NCI-H2081 (cell line): ENCODE results near the gene BRD7.

ENCODE experiments used
- DNase-seq, 2 experiments: peaks; one replicate each; lab custom pipeline; 2025; lab: John Stamatoyannopoulos, UW

Gene BRD7

DNA sequence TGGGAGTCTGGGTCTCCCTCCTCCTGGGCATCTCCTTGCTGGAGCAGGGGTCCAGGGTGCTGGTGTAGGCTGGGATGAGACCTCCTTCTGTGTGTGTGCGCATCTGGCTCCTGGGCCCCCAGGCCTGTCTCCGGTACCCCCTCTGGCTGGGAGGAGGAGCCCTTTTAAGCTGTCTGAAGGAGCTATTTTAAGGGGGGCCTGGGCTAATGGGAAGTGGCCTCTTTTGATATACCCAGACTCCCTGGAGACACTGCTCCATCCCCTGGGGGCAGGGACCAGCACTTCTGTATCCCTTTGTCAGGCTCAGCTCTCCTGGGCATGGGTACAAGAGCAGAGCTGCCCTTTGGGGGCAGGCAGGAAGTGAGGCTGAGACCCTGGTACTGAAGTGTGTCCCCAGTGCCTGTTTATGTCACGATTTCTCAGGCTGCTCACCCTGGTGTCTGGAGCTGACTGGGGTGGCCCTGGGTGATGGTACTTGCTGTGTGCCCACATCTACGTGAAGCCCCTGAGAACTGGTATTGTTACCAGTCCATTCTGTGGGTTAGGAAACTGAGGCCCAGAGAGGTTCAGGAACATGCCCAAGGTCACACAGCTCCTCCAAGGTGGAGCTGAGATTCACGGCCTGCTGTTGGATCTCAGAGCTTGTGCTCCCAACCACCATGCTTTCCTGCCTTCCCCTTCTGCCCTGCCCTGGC, 96.0 kb downstream of the BRD7 start:
- DNase-seq = no peak

DNA sequence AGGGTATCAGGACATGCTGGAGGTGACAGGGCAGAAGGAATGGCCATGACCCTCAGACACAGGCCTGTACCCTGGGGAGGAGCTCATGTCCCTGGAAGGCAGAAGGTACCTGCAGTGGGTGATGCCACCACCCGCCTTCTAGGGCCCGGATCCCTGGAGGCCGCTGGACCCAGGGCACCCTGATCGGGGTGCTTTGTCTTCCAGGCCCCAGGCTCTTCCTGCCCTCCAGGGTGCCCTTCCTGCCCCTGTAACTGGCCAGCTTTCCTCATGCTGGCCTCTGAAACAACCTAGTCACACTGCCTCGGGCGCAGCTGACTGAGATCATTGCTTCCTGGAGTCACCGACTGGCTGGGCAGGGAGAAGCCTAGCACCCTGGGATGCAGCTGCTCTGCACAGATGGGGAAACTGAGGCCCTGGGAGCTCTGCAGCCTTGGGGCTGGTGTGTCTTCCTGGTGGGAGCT, 96.6 kb downstream of the BRD7 start:
- DNase-seq = no peak

DNA sequence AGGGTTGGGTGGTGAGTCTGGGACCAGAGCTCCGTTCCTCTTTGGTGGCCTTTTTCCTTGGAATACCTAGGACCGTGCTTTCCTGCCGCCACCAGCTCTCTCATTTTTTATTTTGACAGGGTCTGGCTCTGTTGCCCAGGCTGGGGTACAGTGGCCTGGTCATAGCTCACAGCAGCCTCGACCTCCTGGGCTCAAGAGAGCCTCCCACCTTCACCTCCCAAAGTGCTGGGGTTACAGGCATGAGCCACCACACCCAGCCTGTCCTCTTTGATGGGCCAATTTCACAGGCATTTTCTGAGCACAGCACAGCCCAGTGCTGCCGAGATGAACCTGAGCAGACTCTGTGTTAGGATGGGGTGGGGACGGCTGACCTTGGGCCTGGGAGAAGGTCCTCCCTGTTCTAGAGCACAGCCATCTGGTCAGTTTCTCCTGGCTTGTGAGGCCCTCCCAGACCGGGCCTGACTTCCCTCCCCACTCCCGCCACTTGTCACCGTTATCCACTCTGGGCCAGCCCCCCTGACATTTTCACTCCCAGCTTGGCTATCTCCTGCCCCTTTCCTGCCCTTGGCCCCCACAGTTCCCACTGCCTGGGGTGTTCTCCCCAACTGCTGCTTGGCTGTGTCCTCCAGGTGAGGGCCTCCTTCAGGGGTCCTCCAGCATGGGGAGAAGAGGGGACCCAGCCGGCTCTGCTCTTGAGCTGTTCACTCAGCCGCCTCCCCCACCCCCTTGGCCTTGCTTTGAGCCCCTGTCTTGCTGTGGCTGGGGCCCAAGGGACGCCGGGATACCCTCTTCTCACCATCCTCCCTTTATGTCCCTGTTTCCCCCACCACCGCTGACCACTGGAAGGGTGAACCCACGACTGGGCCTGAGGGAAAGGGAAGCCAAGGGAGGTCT, 97.4 kb downstream of the BRD7 start:
- no peak for DNase-seq

DNA sequence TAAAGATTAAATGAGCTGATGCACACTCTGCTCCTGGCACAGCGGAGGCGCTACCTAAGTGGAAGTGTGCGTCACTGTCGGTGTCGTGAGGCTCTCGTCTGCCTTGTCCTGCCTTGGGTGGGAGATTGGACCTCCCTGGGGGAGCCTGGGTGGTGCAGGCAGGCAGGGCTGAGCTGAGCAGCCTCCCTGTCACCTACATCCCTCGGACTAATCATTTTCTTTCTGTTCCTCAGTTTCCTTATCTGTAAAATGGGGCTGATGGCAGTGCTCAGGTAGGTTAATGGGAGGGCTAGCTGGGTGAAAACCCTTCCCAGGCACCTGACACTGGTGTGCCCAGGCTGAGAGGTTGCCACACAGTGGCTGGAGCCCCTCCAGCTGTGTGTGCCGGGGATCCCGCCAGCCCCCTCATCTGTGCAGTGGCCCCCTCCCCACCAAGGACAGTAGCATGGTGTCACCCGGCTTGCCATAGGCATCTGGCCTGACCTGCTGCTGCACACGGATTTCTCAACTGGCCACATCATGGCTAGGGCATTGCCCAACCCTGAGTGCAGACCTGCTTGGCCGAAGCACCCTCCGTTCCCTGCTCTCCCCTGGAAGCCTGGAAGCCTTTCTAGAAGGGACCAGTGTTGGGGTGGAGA, 98.2 kb downstream of the BRD7 start:
- no peak for DNase-seq

DNA sequence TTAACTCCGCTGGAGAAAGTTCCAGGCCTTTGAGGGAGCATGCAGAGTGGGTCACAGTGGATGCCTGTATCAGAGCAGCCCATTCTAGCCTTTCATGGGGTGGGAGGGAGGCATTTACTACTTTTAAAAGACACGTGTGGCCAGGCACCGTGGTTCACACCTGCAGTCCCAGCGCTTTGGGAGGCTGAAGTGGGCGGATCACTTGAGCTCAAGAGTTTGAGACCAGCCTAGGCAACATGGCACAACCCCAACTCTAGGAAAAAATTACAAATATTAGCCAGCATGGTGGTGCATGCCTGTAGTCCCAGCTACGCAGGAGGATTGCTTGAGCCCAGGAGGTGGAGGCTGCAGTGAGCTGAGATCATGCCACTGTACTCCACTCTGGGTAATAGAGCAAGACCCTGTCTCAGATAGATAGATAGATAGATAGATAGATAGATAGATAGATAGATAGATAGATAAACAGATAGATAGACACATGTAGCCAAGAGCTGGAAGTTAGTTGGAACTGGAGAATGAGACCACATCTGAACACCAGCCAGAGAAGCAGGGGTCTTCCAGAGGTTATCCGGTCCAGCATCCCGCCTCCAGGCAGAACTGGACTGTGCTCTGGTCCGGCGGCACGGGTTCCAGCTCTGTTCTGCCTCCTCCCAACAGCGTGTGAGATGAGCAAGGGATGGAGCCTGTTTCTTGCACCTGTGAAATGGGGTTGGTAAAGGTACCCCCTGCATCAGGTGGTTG, 98.8 kb downstream of the BRD7 start:
- no peak for DNase-seq

DNA sequence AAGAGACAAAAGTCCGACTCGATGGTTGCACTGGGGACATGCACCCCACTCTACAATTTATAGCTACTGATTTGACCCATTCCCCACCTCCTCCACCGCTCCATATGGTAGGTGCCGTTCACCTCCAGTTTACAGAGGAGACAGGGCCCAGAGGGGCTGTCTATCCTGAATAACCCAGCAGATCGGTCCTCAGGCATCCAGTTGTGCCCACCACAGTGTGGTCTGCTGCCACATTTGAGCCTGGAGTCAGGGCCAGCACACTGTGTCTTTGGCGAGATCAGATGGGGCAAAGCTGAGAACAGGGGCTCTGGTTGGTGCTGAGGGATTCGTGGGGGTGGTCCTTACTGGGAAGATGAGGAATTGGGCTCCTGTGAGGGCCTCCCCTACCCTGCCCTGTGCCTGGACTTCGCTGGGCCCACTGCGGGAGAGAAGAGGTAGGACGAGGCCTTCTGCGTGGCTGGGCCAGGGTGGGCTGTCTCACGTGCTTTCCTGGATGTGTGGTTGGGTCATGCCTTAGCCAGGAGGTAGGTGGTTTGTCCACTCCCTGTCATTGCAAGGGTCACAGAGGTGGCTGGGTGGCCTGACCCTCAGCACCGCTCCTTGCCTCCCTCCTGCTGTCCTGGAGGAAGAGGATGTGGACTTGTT, 99.6 kb downstream of the BRD7 start:
- DNase-seq = no peak

DNA sequence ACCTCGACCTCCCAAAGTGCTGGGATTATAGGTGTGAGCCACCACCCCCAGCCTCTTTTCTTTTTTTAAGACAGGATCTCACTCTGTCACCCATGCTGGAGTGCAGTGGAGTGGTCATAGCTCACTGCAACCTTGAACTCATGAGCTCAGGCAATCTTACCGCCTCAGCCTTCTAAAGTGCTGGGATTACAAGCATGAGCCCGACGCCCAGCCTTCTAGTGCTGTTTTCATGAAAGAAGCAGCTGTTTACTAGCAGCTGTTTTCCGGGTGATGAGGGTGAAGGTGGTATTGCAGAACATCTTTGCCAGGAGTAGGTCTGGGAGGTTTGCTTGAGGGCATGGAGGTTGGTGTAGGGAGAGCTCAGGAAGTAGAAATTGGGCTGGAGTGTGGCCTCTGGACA, 100.4 kb downstream of the BRD7 start:
- no peak for DNase-seq

DNA sequence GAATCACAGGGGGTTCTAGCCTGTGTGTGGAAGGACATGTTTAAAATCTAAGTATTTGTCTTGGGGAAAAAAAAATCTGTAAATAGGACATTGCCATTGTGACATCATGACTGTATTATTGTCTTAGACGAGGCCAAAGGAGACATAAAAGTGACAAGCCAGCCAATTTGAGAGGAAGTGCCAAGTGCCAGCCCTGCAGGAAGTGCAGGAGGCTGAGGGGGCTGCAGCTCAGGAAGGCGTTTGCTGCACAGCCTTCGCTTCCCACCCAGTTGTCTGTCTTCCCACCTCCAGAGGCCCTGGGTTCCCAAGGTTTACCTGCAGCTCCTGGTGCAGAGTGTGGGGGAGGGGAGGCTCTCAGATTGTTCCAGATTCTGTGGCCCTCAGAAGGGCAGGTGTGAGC, 101.1 kb downstream of the BRD7 start:
- DNase-seq = no peak

DNA sequence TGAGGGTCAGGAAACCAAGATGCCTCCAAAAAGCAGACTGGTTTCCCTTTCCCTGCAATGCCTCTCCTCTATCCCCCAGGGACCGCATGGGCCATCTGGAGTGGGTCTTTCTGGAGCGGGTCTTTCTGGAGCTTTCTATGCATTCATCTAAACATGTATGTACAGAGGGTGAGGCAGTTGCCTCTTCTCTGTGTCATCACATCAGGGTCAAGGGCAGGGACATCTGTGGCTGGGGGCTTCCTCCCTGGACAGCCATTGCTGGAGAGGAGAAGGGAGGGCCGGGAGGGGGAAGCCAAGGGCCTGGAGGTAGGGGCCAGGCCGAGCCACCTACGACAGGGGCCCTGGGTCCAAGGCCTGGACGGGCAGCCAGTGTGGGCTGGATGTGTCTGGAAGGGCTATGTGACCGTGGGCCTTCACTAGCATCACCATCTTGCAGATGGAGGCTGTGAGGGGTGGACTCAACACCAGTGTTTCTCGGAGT, 101.6 kb downstream of the BRD7 start:
- DNase-seq = no peak

DNA sequence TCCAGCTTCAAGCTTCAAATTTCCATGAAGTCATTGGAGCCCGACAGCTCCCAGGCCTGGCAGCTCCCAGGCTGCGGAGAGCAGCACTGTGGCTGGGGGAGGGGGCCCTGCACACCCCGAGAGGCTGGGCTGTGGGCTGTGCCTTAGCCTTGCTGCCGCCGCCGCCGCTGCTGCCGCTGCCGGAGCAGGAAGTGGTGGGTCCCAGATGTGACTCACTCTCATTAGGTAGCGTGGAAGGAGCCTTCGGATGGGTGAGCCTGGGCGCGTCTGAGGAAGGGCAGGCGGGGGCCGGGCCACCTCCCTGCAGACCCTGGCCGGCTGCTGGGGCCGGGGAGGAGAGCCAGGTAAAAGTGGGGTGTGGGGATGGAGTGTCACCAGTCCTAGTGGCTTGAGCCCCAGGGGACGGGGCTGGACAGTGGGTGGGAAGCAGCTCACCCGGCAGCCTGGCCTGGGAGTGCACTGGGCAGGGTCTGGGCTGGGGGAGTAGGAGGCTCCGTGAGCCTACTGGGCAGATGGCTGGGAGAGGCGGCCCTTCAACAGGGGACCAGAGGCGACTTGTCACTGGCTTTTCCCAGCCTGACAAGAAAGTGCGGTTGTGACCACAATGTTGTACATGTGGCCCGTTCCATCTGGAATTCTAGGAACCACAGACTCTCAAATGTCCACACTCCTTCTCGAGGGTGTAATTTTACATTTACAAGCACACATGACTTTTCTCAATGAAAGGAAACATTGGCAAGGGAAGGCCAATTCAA, 102.3 kb downstream of the BRD7 start, which contains the start of gene ADCY7:
Gene ADCY7, plus strand, starts transcription at position 215 of the 755 bp plus-strand sequence. CDS start 21,629 bp downstream, outside the sequence.
- DNase-seq = no peak
